Psoas muscle (tissue), 8 donors: ENCODE results near the gene DMD. TPM values are rescaled to one million over a fixed set of nuclear protein-coding genes. Genes with fewer than 3 reads are reported as not detected.
A peak's percentile ranks its signal among the peaks of the same experiment; 100 is the strongest.

Experiments
- ATAC-seq, 4 donors: fragments of 200-7000 bp; cut with Tn5 transposase; one replicate each; pipeline ENCODE4 v1.9.1; 2020; ENCODE audit warnings: moderate library complexity in 3 of 4, mild to moderate bottlenecking in 2 of 4
- DNase-seq, 2 donors: peaks; one replicate each; pipeline ENCODE4 v3.0.0-alpha.2; 2020
- H3K27ac ChIP-seq: fragments of 200-600 bp; one replicate; pipeline ENCODE4 v1.8.0; 2022
- H3K27me3 ChIP-seq, 3 donors: fragments of 200-600 bp in 1 of 3; one replicate each; pipeline versions ENCODE4 v1.6.1 to v1.8.0; 2013 to 2022; ENCODE audit warnings: low read length in 2 of 3, mild to moderate bottlenecking in 2 of 3, moderate library complexity in 1 of 3; ENCODE audit not compliant: insufficient read depth in 3 of 3
- H3K36me3 ChIP-seq, 2 donors: fragments of 200-600 bp in 1 of 2; one replicate each; pipeline versions ENCODE4 v1.6.1 to v1.8.0; 2013 to 2022; ENCODE audit warnings: low read depth in 1 of 2, mild to moderate bottlenecking in 1 of 2, moderate library complexity in 1 of 2; ENCODE audit not compliant: insufficient read depth in 1 of 2
- H3K4me1 ChIP-seq: fragments of 200-600 bp; one replicate; pipeline ENCODE4 v1.8.0; 2022
- H3K4me3 ChIP-seq: fragments of 200-600 bp; one replicate; pipeline ENCODE4 v1.8.0; 2022; ENCODE audit warnings: mild to moderate bottlenecking
- H3K9me3 ChIP-seq: fragments of 200-600 bp; one replicate; pipeline ENCODE4 v1.8.0; 2022
- WGBS, 3 donors: extraction: QIAGEN DNeasy Blood & Tissue Kit; methylation state at CpG; one replicate each; pipeline versions ENCODE4 v1.1.6 to v1.1.7; 2013; 5-methylcytosine and 5-hydroxymethylcytosine counted together
- intact Hi-C, 2 donors: fragments of 100-400 bp; cut with DNase I; formaldehyde crosslinking; loops; one replicate each; pipeline versions ENCODE4 v1.11.0 to v1.14.2; 2022
- polyA plus RNA-seq, 3 donors: library from polyadenylated mRNA; stranded (reverse); fragments of 200-250 nt; gene quantifications; one replicate each; pipeline ENCODE4 v1.2.3, GENCODE V29; 2013
- total RNA-seq, 4 donors: library from RNA; stranded (reverse); fragmentation: NEBNext Ultra II Directional in 2 of 4; extraction: Animal tissue kit (Norgen Biotek cat#: 25700) in 2 of 4; gene quantifications; one replicate each; pipeline versions ENCODE4 v1.2.1 to v1.2.4, GENCODE V29; 2021 to 2023
- TF ChIP-seq, protein P1 (sequence below): fragments of 200-600 bp; IDR thresholded peaks from one replicate; pipeline ENCODE4 v1.8.0; 2022; ENCODE audit warnings: antibody characterized with exemption
- donor health status: healthy with polysubstance abuse.
- donor health status: DM: no; HTN: no; CAD: no; lungs with moderate emphysema.
- donor health status: Bipolar disorder and iron deficiency.
- donor health status: healthy.
- donor health status: DM: yes; HTN: yes; CAD: no.
- donor health status: DM: no; HTN: no; CAD: no.
- donor health status: DM: no; HTN: no; CAD: no.
- donor health status: DM: yes; HTN: yes; CAD: no.

The DMD gene
- total and polyA plus RNA-seq, 7 donors, result 6.8 to 170 (median 86.5) TPM

DNA sequence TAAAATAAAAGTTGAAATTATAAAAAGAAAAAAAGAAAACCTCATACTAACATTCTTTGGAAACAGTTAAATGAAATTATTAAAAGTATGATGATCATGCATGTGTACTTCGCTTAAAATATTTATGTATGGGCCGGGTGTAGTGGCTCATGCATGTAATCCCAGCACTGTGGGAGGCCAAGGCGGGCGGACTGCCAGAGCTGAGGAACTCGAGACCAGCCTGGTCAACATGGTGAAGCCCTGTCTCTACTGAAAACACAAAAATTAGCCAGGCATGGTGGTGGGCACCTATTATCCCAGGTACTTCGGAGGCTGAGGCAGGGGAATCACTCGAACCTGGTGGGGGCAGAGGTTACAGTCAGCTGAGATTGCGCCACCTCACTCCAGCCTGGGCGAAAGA lies 1187.3 kb downstream of the DMD start:
- Histone ChIP-seq H3K9me3 (no peaks in the 10 kb centered on the region), H3K4me3 (no peak overlapping the region), H3K27me3 (no peaks in the 10 kb centered on the region), H3K27ac (no peak overlapping the region), H3K36me3 (no peaks in the 10 kb centered on the region), H3K4me1 (no peaks in the 10 kb centered on the region)
- no peak for ATAC-seq
- no peak for DNase-seq
- intact Hi-C loops, result no loop called here
- WGBS, 3 donors, result 71 to 79% (median 75%) methylated on average over 8 to 9 of the region's 9 CpGs
- TF ChIP-seq, protein P1, sequence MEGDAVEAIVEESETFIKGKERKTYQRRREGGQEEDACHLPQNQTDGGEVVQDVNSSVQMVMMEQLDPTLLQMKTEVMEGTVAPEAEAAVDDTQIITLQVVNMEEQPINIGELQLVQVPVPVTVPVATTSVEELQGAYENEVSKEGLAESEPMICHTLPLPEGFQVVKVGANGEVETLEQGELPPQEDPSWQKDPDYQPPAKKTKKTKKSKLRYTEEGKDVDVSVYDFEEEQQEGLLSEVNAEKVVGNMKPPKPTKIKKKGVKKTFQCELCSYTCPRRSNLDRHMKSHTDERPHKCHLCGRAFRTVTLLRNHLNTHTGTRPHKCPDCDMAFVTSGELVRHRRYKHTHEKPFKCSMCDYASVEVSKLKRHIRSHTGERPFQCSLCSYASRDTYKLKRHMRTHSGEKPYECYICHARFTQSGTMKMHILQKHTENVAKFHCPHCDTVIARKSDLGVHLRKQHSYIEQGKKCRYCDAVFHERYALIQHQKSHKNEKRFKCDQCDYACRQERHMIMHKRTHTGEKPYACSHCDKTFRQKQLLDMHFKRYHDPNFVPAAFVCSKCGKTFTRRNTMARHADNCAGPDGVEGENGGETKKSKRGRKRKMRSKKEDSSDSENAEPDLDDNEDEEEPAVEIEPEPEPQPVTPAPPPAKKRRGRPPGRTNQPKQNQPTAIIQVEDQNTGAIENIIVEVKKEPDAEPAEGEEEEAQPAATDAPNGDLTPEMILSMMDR, result no peak

DNA sequence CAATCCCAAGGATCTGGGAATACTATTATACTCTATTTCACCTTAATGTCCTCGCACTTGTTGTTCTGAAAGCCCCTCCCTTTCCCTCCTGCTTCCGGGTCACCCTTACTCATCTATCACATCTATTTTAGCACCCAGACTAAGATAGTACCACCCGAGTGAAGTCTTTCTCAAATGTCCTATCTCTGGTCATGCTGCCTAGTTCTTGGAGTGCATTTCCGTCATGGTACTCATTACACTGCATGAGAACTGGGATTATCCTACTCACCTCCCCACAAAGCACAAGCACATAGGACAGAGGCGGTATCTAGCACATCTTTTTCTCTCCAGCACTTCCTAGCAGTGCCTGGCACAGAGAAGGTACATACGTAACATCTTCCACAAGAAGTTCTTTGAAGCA lies 1195.2 kb downstream of the DMD start:
- H3K27me3 ChIP-seq, result no peaks in the 10 kb centered on the region
- H3K36me3 ChIP-seq, result no peaks in the 10 kb centered on the region
- intact Hi-C loops, result no loop called here
- peaks cover 4% of the 10 kb centered on the region for H3K9me3 ChIP-seq
- WGBS, 3 donors, result 62 to 78% (median 71%) methylated on average over 6 of the region's 6 CpGs
- ATAC-seq, result peak in 3 of 4 donors; percentile 40 to 72 (median 56)
- no peak for DNase-seq
- TF ChIP-seq, protein P1, result no peak
- no peaks in the 10 kb centered on the region for H3K4me1 ChIP-seq
- no peak overlapping the region for H3K4me3 ChIP-seq
- H3K27ac ChIP-seq, result no peak overlapping the region

DNA sequence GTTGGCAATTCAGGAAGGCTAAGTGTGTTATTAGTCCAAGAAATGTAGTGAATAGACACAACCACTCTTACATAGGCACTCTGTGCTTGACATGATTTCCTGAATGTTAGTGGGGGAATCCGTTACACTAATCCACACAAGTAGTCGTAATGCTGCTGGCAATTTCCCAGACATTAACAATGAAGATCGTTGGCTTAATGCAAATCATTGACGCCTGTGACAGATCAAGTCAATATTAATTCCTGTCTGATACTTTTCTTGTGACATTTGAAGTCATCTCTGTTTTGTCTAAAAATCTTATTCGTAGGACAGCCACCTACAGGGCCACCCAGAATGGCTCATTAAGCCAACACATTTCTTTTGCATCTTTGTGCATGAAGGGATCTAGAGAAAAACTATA lies 1200.4 kb downstream of the DMD start:
- intact Hi-C loops, result no loop called here
- no peaks in the 10 kb centered on the region for H3K9me3 ChIP-seq
- H3K27me3 ChIP-seq, result no peaks in the 10 kb centered on the region
- TF ChIP-seq, protein P1, result no peak
- H3K4me1 ChIP-seq, result no peaks in the 10 kb centered on the region
- ATAC-seq (no peak), DNase-seq (no peak)
- H3K27ac ChIP-seq, result no peak overlapping the region
- H3K4me3 ChIP-seq, result no peak overlapping the region
- WGBS, 3 donors, result 68 to 78% (median 78%) methylated on average over 5 of the region's 5 CpGs
- H3K36me3 ChIP-seq, result no peaks in the 10 kb centered on the region

DNA sequence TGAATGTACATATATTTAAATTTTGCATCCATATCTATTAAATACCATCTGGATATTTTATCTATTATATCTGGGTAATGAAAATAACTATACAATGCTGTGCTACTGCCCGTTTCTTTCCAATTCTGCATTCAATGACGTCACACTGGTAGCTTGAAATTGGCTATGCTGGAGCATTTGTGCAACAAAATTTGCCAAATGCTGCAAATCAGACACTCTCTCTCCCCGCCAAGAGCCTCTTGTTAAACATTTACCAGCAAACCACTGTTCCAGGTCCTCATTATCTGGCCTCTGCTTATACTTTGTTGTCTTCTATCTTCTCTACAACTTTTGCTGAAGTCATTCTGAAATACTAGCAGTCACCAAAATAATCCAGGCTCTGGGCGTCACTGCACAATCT lies 1201.1 kb downstream of the DMD start:
- DNase-seq (no peak), ATAC-seq (no peak)
- Histone ChIP-seq H3K9me3 (no peaks in the 10 kb centered on the region), H3K36me3 (no peaks in the 10 kb centered on the region), H3K27ac (no peak overlapping the region), H3K27me3 (no peaks in the 10 kb centered on the region), H3K4me1 (no peaks in the 10 kb centered on the region), H3K4me3 (no peak overlapping the region)
- WGBS, 3 donors, result 53 to 78% (median 63%) methylated on average over 4 of the region's 4 CpGs
- TF ChIP-seq, protein P1, result no peak
- intact Hi-C loops, result no loop called here

DNA sequence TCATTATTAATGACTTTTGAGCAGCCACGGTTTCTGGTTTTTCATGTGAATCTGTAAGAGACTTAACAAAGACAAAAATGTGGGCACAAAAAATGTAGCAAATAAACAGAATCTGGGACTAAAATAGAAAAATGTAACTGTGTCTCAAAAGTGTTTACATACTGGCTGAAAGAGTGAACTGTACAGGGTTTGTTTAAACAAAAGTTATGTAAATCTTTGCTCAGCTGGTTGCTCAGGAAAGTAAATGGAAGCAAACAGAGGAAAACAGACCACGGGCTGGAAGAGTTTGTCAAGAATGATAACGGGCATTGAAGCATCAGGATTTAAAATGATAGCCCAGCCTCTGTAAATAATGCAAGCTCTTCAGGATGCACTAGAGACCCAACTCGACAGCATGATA lies 1217.7 kb downstream of the DMD start:
- TF ChIP-seq, protein P1, result no peak
- DNase-seq (no peak), ATAC-seq (no peak)
- Histone ChIP-seq H3K4me1 (no peaks in the 10 kb centered on the region), H3K9me3 (no peaks in the 10 kb centered on the region), H3K4me3 (no peak overlapping the region), H3K27me3 (no peaks in the 10 kb centered on the region), H3K27ac (no peak overlapping the region), H3K36me3 (no peaks in the 10 kb centered on the region)
- 42 to 65% (median 61%) methylated on average over 4 of the region's 4 CpGs for WGBS, 3 donors
- intact Hi-C loops, result no loop called here
